ENCODE measurements around the gene WIPI1. TPM values are rescaled to one million over a fixed set of nuclear protein-coding genes. Genes with fewer than 3 reads are reported as not detected.
A peak's percentile ranks its signal among the peaks of the same experiment; 100 is the strongest.
"Not testable (repeated sequence)": the region's sequence is repeated elsewhere in the genome, so short reads cannot be mapped to it uniquely, and the experiment has no call there.

WIPI1 gene
- total RNA-seq (2014; rRNA removed; shearing (Covaris generic); ENCODE audit: low replicate concordance), result 10.4 and 29.6 TPM in 2 replicates

DNA sequence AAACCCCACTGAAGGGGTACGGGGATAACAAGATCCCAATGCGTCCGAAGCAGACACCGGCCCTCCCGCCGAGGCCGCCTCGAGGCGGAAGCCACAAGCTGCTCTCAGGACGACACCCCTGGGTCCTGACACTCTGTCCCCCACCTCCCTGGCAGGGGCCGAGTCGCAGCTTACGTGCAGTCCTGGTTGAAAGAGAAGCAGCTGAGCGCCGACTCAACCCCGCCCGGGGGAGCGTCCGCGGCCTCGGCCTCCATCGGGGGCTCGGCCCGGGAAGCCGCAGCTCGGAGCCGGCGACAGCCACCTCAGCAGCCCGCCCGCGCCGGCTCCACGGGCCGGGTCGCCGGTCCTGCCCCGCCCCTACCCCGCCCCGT is at the start of gene WIPI1:
Gene WIPI1, minus strand, starts transcription at position 329 of the 371 bp plus-strand sequence. Its CDS starts 75 bp downstream, at position 254.
- no peaks in the 10 kb centered on the region for H3K36me3 ChIP-seq
- no peaks in the 10 kb centered on the region; the same call in 1 of the 2 replicates for H3K27me3 ChIP-seq
- no peaks in the 10 kb centered on the region for H3K9me3 ChIP-seq
- DNase-seq, result no peak
- peak within 1 kb of the TSS; percentile 69 for H3K4me3 ChIP-seq

GRCh38 chr17:68505951-68506350 is 48.7 kb upstream of the WIPI1 start:
- H3K27me3 ChIP-seq, result no peaks in the 10 kb centered on the region
- DNase-seq, result no peak
- H3K36me3 ChIP-seq, result no peaks in the 10 kb centered on the region
- no peaks in the 10 kb centered on the region for H3K9me3 ChIP-seq
- no peak overlapping the region for H3K4me3 ChIP-seq

- Histone ChIP-seq H3K9me3 (no peaks in the 10 kb centered on the region), H3K36me3 (no peaks in the 10 kb centered on the region), H3K4me3 (no peak overlapping the region), H3K27me3 (no peaks in the 10 kb centered on the region)
- no peak for DNase-seq
Observed at GRCh38 chr17:68501074-68501473, 43.8 kb upstream of the WIPI1 start.

GRCh38 chr17:68499587-68499986 is 42.3 kb upstream of the WIPI1 start:
- no peak for DNase-seq
- H3K4me3 ChIP-seq, result no peak overlapping the region
- H3K9me3 ChIP-seq, result no peaks in the 10 kb centered on the region
- no peaks in the 10 kb centered on the region for H3K27me3 ChIP-seq
- no peaks in the 10 kb centered on the region for H3K36me3 ChIP-seq

GRCh38 chr17:68498479-68499326 is 41.4 kb upstream of the WIPI1 start:
- Histone ChIP-seq H3K4me3 (no peak overlapping the region), H3K27me3 (no peaks in the 10 kb centered on the region), H3K9me3 (no peaks in the 10 kb centered on the region), H3K36me3 (no peaks in the 10 kb centered on the region)
- DNase-seq, result no peak

- no peaks in the 10 kb centered on the region for H3K27me3 ChIP-seq
- H3K36me3 ChIP-seq, result no peaks in the 10 kb centered on the region
- H3K9me3 ChIP-seq, result no peaks in the 10 kb centered on the region
- H3K4me3 ChIP-seq, result no peak overlapping the region
- no peak for DNase-seq
Observed at GRCh38 chr17:68497885-68498319, 40.6 kb upstream of the WIPI1 start.

DNA sequence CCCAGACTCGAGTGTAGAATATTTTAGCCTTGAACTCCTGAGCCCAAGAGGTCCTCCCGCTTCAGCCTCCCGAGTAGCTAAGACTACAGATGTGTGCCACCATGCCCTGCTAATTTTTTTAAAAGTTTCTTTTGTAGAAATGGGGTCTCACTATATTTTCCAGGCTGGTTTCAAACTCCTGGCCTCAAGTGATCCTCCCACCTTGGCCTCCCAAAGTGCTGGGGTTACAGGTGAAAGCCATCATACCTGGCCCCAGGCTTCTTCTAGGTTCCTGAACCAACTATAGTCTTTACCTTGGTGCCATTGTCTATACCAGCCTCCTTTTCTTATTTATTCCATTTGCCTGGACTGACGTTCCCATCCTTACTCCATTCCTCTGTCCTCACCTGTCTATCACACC is 37.8 kb upstream of the WIPI1 start:
- Histone ChIP-seq H3K4me3 (no peak overlapping the region), H3K36me3 (no peaks in the 10 kb centered on the region), H3K9me3 (no peaks in the 10 kb centered on the region), H3K27me3 (no peaks in the 10 kb centered on the region)
- DNase-seq, result no peak

- not testable (repeated sequence) for H3K9me3 ChIP-seq, H3K36me3 ChIP-seq, H3K27me3 ChIP-seq, H3K4me3 ChIP-seq, DNase-seq
Observed at GRCh38 chr17:68492394-68493054, 35.2 kb upstream of the WIPI1 start.

DNA sequence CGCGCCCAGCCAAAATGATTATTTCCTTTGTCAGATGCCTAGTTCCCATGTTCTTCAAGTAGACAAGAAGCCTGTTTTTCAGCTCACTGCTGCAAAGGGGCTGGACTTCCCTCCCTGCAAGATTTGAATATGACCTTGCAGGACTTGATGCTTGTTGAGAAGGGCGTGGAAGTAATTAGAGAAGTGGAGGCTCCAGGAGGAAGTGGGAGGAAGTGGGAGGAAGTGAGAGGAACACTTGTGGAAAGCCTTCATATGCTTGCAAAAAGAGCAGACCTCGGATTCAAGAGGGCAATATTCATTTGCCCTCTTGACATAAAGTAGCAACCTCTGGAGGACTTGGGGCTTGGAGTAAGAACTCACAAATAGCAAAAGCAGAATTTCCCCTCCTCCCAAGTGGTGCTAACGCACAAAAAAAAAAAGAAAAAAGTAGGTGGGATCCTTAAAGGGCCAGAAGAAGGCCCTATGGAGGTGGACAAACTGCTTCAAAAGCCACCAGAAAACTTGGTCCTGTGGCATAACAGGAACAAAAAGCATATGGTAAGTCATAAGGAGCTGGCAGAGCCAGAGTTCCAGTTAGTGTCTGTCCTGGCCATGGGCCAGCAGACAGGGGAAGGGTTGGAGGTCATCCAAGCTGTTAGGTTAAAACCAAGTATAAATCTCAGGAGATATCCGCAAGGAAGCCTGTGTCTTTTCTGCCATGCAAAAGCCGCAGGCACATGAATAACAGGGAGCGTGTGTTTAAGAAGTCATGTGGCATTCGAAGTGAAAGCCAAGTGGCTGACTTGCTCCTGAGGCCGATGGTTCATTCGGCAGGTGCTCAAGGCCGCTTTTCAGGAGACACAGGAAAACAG is 34.3 kb upstream of the WIPI1 start:
- Histone ChIP-seq H3K4me3 (no peak overlapping the region), H3K27me3 (no peaks in the 10 kb centered on the region), H3K36me3 (no peaks in the 10 kb centered on the region), H3K9me3 (no peaks in the 10 kb centered on the region)
- DNase-seq, result peak; percentile 24

GRCh38 chr17:68489919-68490318 is 32.6 kb upstream of the WIPI1 start:
- Histone ChIP-seq H3K27me3 (peaks cover 10% of the 10 kb centered on the region), H3K9me3 (no peaks in the 10 kb centered on the region), H3K36me3 (no peaks in the 10 kb centered on the region), H3K4me3 (no peak overlapping the region)
- DNase-seq, result peak; percentile 52

DNA sequence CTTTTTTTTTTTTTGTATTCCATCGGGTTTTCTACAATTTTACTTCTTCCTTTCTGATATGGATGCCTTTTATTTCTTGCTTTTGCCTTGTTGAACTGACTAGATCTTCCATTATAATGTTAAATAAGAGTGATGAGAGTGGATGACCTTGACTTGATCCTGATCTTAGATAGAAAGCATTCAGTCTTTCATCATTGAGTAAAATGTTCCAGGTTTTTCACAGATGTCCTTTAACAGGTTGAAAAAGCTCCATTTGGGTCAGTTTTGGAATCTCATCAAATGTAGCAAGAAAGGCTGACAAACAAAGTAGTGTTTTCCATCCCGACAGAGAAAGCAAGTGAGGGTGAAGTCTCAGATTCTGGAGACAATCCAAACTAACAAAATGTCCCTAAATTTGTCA is 27.2 kb upstream of the WIPI1 start:
- H3K4me3 ChIP-seq, result no peak overlapping the region
- DNase-seq, result no peak
- H3K9me3 ChIP-seq, result peaks cover 2% of the 10 kb centered on the region
- H3K36me3 ChIP-seq, result no peaks in the 10 kb centered on the region
- H3K27me3 ChIP-seq, result peaks cover 45% of the 10 kb centered on the region

DNA sequence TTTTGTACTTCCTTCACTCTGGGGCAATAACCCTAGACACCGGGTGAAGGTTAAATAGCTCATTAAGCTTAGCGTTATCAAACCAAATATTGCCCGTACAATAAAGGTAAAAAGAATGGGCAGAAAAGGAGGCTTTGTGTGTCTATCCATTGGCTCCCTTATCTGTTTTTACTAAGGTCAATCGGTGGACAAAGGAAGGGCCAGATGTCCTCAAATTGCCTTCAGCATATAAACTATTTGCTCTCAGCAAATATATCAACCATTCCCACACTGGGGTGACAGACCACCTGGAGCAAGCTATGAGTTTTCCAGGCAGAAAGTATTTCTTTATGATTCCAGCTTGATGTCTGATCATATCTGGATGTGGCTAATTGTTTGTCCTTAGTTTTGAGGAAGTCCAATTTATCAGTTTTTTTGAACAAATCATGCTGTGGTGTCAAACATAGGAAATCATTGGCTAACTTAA is 25.3 kb upstream of the WIPI1 start:
- H3K4me3 ChIP-seq, result no peak overlapping the region
- DNase-seq, result no peak

GRCh38 chr17:68480885-68481284 is 23.6 kb upstream of the WIPI1 start:
- H3K9me3 ChIP-seq, result peaks cover 2% of the 10 kb centered on the region
- H3K4me3 ChIP-seq, result no peak overlapping the region
- no peak for DNase-seq
- no peaks in the 10 kb centered on the region for H3K36me3 ChIP-seq
- peaks cover 45% of the 10 kb centered on the region for H3K27me3 ChIP-seq

More for the DNA sequence above, 25.3 kb upstream of the WIPI1 start:
- H3K9me3 ChIP-seq, result peaks cover 2% of the 10 kb centered on the region
- H3K27me3 ChIP-seq, result peaks cover 45% of the 10 kb centered on the region
- H3K36me3 ChIP-seq, result no peaks in the 10 kb centered on the region

DNA sequence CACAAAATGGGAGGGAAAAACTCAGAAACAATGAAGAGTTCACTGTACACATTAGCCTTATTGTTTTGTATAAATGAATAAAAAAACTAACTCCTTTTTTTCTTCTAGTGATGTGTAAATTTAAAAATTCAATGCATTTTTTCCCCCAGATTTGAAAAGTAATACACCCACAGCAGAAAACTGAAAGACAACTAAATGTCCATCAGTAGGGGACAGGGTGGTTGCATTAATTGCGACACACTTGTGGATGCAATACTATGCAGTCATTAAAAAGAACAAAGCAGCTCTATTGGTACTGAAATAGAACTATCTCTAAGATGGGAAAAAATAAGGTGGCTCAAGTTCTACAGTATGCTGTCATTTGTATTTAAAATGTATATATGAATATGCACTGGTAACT is 13.7 kb upstream of the WIPI1 start:
- Histone ChIP-seq H3K36me3 (no peaks in the 10 kb centered on the region), H3K4me3 (no peak overlapping the region)

GRCh38 chr17:68468788-68469187 is 11.5 kb upstream of the WIPI1 start:
- H3K27me3 ChIP-seq, result peaks cover 2% of the 10 kb centered on the region; the same call in 1 of the 2 replicates
- H3K36me3 ChIP-seq, result no peaks in the 10 kb centered on the region
- no peak overlapping the region for H3K4me3 ChIP-seq
- DNase-seq, result no peak
- no peaks in the 10 kb centered on the region for H3K9me3 ChIP-seq

More for the DNA sequence above, 13.7 kb upstream of the WIPI1 start:
- DNase-seq, result no peak
- Histone ChIP-seq H3K9me3 (no peaks in the 10 kb centered on the region), H3K27me3 (peaks cover 2% of the 10 kb centered on the region; the same call in 1 of the 2 replicates)

GRCh38 chr17:68468334-68468733 is 11.0 kb upstream of the WIPI1 start:
- Histone ChIP-seq H3K36me3 (no peaks in the 10 kb centered on the region), H3K27me3 (peaks cover 2% of the 10 kb centered on the region; the same call in 1 of the 2 replicates), H3K9me3 (no peaks in the 10 kb centered on the region), H3K4me3 (no peak overlapping the region)
- DNase-seq, result no peak

Measured in MG63 (cell line).